D721Med (cell line): Measurements from ENCODE around the gene PCYOX1L.

Source experiments
- DNase-seq: peaks from one replicate; pipeline ENCODE4 v3.0.0; 2011; ENCODE audit warnings: low spot score; ENCODE audit not compliant: insufficient read length
- FAIRE-seq: peaks from 2 replicates; lab custom pipeline; 2011; peaks lifted over from hg19 to GRCh38; lab: Jason Lieb, UNC
- TF ChIP-seq, protein P1 (sequence below): IDR thresholded peaks from 2 replicates; pipeline ENCODE4 v1.5.1; 2012; ENCODE audit warnings: mild to moderate bottlenecking, control low read depth; ENCODE audit not compliant: insufficient read depth; ENCODE audit errors: missing control alignments

PCYOX1L gene

DNA sequence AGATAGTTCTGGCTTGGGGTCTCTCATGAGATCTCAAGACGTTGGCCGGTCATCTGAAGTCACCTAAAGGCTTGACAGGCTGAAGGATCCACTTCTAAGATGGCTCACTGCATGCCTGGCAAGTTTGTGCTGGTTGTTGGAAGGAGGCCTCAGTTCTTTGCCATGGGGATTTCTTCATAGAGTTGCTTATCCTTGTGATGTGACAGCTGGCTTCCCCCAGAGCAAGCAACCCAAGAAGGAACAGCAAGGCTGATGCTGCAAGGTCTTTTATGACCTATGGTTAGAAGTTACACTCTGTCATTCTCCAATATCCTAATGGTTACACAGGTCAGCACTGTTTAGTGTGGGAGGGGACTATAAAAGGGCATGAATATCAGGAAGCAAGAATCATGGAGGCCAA, 33.2 kb upstream of the PCYOX1L start:
- DNase-seq (no peak), FAIRE-seq (no peak)
- TF ChIP-seq, protein P1, sequence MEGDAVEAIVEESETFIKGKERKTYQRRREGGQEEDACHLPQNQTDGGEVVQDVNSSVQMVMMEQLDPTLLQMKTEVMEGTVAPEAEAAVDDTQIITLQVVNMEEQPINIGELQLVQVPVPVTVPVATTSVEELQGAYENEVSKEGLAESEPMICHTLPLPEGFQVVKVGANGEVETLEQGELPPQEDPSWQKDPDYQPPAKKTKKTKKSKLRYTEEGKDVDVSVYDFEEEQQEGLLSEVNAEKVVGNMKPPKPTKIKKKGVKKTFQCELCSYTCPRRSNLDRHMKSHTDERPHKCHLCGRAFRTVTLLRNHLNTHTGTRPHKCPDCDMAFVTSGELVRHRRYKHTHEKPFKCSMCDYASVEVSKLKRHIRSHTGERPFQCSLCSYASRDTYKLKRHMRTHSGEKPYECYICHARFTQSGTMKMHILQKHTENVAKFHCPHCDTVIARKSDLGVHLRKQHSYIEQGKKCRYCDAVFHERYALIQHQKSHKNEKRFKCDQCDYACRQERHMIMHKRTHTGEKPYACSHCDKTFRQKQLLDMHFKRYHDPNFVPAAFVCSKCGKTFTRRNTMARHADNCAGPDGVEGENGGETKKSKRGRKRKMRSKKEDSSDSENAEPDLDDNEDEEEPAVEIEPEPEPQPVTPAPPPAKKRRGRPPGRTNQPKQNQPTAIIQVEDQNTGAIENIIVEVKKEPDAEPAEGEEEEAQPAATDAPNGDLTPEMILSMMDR, result no peak

DNA sequence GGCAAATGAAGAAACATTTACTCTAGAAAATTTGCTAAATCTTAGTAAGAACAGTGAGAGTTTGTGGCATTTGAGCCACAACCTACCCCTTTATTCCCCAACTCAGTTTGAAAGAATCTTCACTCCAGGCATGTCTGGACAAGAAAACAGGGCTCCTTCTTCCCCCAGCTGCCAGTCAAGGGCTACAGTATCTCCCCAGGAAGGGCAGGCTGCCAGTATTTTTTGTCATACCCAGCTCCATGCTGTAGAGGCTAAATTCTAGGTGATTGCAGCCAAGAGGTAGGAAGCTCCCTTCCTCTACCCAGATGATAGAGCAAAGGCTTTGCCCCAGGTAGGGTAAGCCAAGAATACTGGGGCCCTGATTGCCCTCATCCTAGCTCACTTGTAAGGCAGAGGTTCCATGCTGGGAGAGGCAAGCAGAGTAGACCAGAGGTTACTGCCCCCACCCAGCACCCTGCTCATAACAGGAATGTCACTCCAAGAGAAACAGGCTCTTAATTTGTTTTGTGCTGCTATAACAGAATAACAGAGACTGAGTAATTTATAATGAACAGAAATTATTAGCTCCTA, 32.6 kb upstream of the PCYOX1L start:
- TF ChIP-seq, protein P1, result no peak
- no peak for DNase-seq

DNA sequence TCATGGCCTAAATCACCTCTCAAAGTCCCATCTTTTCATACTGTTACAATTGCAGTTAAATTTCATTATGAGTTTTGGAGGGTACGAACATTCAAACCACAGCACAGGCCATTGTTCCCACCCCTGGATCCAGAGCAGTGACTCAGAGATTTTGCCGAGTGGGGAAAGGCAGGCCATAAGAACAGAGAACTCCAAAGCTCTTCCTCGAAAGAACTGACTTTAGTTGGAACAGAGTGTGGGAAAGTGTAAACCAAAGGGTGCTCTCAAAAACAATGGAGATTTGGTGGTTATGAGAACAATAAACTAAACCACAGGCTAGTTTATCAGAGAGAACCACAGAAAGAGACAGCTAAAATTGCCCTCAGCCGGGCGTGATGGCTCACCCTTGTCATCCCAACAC, 32.0 kb upstream of the PCYOX1L start:
- TF ChIP-seq, protein P1, result no peak
- FAIRE-seq (no peak), DNase-seq (no peak)

More for the DNA sequence above, 32.6 kb upstream of the PCYOX1L start:
- no peak for FAIRE-seq

DNA sequence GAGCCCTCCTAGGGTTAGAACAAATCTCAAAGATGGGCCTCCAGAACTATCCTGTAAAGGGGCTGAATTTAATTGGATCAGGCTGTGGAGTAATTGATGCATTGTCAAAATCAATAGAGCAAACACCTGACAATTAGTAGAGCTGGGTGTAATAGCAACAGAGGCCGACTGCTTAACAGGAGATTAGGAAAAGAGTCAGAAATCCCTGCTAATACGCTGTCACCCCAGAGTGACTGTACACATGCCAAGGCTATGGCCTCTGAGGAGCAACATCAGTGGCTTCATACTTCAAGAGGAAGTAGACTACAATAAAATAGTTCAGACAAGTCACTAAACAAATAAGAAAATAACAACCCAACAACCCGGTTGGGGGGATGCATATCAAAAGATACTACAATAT, 31.2 kb upstream of the PCYOX1L start:
- TF ChIP-seq, protein P1, result no peak
- DNase-seq (peak; percentile 73), FAIRE-seq (peak; percentile 84)

DNA sequence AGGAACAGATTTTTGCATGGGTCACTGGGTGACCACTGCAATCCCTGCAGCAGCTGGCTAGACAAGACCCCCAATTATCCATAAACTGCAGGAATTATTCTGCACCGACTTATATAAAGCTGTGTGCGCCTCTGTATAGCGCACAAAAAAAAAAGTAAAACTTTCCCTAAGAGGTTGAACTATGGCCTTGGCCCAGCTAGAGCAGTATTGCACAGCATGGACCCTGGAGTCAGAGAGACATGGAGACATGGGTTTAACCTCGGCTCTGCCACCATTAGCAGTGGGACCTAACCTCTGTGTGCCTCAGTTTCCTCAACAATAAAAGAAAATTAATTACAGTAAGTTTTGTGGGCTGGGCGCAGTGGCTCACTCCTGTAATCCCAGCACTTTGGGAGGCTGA, 29.7 kb upstream of the PCYOX1L start:
- no peak for FAIRE-seq
- TF ChIP-seq, protein P1, result no peak
- DNase-seq, result no peak

DNA sequence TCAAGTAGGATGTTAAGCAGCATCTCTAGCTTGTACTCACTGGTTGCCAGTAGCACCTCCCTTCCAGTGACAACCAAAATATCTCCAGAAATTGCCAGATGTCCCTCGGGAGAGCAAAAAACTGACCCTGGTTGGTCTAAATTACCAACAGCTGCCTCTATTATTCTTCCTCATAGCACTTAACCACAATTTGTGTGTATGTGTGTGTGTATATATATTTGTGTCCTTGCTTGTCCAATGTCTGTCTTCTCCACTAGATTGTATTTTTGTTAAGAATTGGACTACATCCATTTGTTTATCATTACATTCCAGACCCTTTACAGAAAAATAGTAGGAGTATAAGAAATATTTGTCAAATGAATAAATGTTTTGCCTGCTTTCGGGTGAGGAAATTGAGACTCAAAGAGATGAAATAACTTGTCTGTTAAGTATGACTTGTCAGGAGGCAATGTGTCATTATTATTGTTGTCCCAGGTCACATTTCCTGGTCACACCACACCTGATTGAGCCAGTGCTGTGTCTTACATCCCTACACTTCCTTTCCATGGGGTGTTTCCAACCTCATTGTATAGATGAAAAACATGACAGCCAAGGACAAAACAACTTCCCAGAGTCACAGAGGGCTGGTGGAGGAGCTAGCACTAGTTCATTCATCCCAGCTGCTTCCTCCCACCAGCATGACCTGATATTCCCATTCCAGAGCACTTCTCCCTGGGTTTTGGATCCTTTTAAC, 24.0 kb upstream of the PCYOX1L start:
- TF ChIP-seq, protein P1, result no peak
- FAIRE-seq, result no peak
- no peak for DNase-seq

DNA sequence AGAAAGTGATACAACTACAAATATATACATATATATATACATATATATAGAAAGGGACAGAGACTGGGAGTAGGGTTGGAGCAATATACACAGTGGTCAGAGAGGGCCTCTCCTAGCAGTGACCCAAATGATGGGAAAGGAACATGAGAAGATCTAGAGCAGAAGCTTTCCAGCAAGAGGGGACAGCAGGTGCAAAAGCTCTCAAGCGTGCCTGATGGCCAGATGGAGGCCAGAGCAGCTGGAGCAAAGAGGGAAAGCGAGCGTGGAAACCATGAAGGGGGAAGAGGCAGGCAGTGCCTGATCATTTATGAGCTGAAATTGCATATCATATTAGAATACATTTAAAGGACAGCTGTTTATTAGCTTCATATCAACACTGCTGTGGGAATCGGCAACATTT, 20.1 kb upstream of the PCYOX1L start:
- TF ChIP-seq, protein P1, result no peak
- FAIRE-seq (no peak), DNase-seq (no peak)
